ENCODE measurements around the gene OR10A6. TPM values are rescaled to one million over a fixed set of nuclear protein-coding genes. Genes with fewer than 3 reads are reported as not detected.

OR10A6 gene, protein sequence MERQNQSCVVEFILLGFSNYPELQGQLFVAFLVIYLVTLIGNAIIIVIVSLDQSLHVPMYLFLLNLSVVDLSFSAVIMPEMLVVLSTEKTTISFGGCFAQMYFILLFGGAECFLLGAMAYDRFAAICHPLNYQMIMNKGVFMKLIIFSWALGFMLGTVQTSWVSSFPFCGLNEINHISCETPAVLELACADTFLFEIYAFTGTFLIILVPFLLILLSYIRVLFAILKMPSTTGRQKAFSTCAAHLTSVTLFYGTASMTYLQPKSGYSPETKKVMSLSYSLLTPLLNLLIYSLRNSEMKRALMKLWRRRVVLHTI
- total RNA-seq = under 0.01 TPM in 1 of 2 replicates, not detected in the other

DNA sequence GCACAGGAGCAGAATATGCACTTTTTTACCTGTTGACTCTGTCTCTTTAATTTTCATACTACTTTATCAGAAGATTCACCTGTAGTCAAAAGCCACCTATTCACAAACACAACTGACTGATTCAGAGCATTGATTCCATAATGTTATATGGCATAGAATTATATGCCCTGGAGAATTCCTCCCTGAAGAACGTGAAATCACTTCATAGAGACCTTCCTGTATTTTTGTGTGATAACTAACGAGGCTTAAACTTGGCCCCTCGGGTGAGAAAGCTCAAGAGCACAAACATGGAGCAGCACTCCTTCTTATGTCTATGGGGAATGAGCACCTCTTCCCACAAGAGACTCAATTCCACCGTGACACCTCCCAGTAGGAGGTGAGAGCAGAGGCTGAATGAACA, at the start of gene OR10A6:
Gene OR10A6 (minus strand): TSS at position 101 of the 400 bp plus-strand sequence. CDS start 2,606 bp downstream, outside the sequence.

DNA sequence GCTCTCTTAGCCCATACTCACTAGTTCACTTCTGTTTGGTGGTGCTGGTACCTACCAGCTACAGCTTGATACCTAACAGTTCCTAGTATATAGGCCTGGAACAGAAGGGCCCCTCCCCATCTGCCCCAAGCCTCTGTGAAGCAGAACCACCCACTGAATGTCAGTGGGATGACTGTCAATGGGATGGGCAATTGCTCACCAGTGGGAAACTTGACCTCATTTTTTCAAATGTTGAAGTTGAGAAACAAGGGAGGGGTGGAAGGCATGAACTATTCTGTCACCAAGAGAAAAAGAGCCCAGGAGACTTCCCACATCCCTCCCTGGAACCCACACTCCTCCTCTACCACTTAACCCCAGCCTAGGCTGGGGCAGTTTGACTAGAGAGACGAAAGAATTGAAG, 34.3 kb upstream of the OR10A6 start, which contains the start of gene NLRP10:
Gene NLRP10 (minus strand): TSS at position 62 of the 400 bp plus-strand sequence. CDS start 1,952 bp downstream, outside the sequence.

GRCh38 chr11:7941608-7942007, 10.5 kb upstream of the OR10A6 start, which contains the start of gene OR10A3:
Gene OR10A3 (minus strand): TSS chr11:7941708. CDS start chr11:7939520, 2,188 bp downstream.

Other genes starting within 250 kb of the OR10A6 start
- not detected in 2 replicates for gene OVCH2, start 224.8 kb downstream of the OR10A6 start, total RNA-seq
- gene OR5P2, start 134.3 kb downstream of the OR10A6 start, total RNA-seq = not detected in 2 replicates
- not detected in 2 replicates for gene OR5P3, start 100.4 kb downstream of the OR10A6 start, total RNA-seq
- gene OR10A3, start 10.4 kb upstream of the OR10A6 start, total RNA-seq = not detected in 2 replicates
- gene NLRP10, start 34.2 kb upstream of the OR10A6 start, total RNA-seq = 1.6 and 2.9 TPM in 2 replicates
- gene EIF3F, start 56.1 kb upstream of the OR10A6 start, total RNA-seq = 324 and 366 TPM in 2 replicates
- gene TUB, start 149.9 kb upstream of the OR10A6 start, total RNA-seq = 4.6 TPM in 2 replicates
- not detected in 2 replicates for gene RIC3, start 237.8 kb upstream of the OR10A6 start, total RNA-seq

Measured in myometrial cell (primary cell).